Memory B cell (primary cell): ENCODE measurements around the gene CCDC102A.

Source experiments
- ATAC-seq: fragments of 150-1000 bp; cut with Tn5 transposase; 2 replicates; pipeline ENCODE4 v1.10.0; 2021; ENCODE audit warnings: low read depth, mild to moderate bottlenecking, moderate library complexity
- DNase-seq, 2 donors: peaks; one replicate each; pipeline ENCODE4 v3.0.0; 2022; ENCODE audit warnings: low spot score in 2 of 2
- H3K27ac Mint-ChIP-seq: one replicate; pipeline ENCODE4 v1.8.0; 2022; ENCODE audit warnings: mild to moderate bottlenecking, moderate library complexity, mixed read lengths
- H3K27me3 Mint-ChIP-seq: one replicate; pipeline ENCODE4 v1.8.0; 2022; ENCODE audit warnings: mixed read lengths
- H3K36me3 Mint-ChIP-seq: one replicate; pipeline ENCODE4 v1.8.0; 2022; ENCODE audit warnings: mild to moderate bottlenecking, mixed read lengths
- H3K4me1 Mint-ChIP-seq: one replicate; pipeline ENCODE4 v1.8.0; 2022; ENCODE audit warnings: mixed read lengths
- H3K4me3 Mint-ChIP-seq: one replicate; pipeline ENCODE4 v1.8.0; 2022; ENCODE audit warnings: mild to moderate bottlenecking, moderate library complexity, mixed read lengths
- H3K9me3 Mint-ChIP-seq: one replicate; pipeline ENCODE4 v1.8.0; 2022; ENCODE audit warnings: mixed read lengths

Gene CCDC102A

DNA sequence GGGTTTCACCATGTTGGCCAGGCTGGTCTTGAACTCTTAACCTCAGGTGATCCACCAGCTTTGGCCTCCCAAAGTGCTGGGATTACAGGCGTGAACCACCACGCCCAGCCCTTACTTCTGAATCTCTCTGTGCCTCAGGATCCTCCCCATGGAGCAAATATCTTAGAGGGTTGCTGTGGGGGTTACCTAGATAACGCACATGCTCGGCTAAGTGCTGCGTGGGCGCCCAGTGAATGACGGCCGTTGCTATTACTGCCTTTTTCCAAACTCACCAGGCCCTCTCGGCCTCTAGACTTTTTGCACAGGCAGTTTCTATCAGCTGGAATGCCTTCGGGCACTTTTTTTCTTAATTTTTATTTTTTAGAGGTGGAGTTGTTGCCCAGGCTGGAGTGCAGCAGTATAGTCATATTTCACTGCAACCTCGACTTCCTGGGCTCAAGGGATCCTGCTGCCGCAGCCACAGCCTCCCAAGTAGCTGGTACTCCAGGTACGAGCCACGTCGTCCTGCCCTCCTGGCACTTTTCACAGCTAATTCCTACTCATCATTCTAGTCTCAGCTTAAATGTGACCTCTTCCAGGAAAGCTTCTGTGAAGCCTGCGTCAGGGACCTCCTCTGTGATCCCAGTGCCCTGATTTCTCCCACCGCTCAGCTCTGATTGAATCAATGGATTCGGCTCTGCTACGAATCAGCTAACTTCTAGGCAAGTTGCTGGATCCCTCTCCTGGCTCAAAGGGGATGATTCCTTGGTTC, 8.6 kb downstream of the CCDC102A start:
- Mint-ChIP-seq H3K9me3 (no peaks in the 10 kb centered on the region), H3K27ac (no peak overlapping the region), H3K27me3 (no peaks in the 10 kb centered on the region), H3K36me3 (peaks cover 7% of the 10 kb centered on the region), H3K4me1 (peaks cover 39% of the 10 kb centered on the region), H3K4me3 (no peak overlapping the region)
- DNase-seq = no peak
- no peak for ATAC-seq

DNA sequence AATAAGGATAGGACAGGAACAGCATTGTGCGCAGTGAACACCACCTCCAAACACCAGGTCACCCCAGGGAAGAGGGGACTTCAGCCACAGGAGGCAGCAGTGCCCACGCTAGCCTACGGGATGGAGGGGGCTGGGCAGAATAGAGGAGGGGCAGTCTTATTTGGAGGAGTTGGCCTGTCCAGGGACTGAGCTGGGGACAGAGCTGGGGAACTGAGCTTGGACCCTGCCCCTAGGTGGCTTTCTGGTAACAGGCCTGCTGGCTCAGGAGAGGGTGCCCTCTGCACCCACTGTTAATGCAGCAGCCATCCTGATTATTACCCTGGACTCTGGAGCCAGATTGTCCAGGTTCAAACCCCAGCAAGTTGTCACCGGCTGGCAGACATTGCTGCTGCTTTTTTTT, 9.3 kb downstream of the CCDC102A start:
- DNase-seq (no peak), ATAC-seq (no peak)
- peaks cover 37% of the 10 kb centered on the region for H3K4me1 Mint-ChIP-seq
- H3K27me3 Mint-ChIP-seq = no peaks in the 10 kb centered on the region
- peaks cover 7% of the 10 kb centered on the region for H3K36me3 Mint-ChIP-seq
- H3K4me3 Mint-ChIP-seq = no peak overlapping the region
- no peaks in the 10 kb centered on the region for H3K9me3 Mint-ChIP-seq
- H3K27ac Mint-ChIP-seq = no peak overlapping the region

DNA sequence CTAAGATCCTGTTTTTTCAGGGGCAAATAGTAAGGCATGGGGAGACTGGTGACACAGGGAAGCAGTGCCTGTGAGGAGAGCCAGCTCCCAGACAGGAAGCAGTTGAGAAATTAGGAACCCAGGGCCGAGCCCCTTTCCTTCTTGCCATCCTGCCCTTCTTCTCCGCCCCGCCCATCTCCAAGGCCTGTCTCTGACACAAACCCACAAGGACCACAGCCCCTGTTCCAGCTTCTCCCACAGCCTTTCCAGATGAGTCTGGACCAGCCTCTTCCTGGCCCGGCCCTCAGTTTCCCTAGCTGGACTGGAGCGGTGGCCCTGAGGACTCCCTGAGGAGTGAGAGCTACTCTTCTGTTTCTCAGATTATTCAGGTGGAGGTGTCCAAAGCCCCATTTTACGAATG, 9.9 kb downstream of the CCDC102A start:
- Mint-ChIP-seq H3K4me1 (peaks cover 33% of the 10 kb centered on the region), H3K27ac (no peak overlapping the region), H3K27me3 (no peaks in the 10 kb centered on the region), H3K9me3 (no peaks in the 10 kb centered on the region), H3K4me3 (no peak overlapping the region), H3K36me3 (peaks cover 7% of the 10 kb centered on the region)
- no peak for ATAC-seq
- DNase-seq = no peak

- ATAC-seq = no peak
- Mint-ChIP-seq H3K4me3 (no peak overlapping the region), H3K9me3 (no peaks in the 10 kb centered on the region), H3K4me1 (peaks cover 28% of the 10 kb centered on the region), H3K27ac (no peak overlapping the region), H3K36me3 (peaks cover 10% of the 10 kb centered on the region), H3K27me3 (no peaks in the 10 kb centered on the region)
- DNase-seq = no peak
Measured at GRCh38 chr16:57525761-57526160, 10.6 kb downstream of the CCDC102A start.

GRCh38 chr16:57522960-57523359, 13.4 kb downstream of the CCDC102A start:
- peaks cover 20% of the 10 kb centered on the region for H3K4me1 Mint-ChIP-seq
- peak overlapping the region; percentile 68 for H3K27ac Mint-ChIP-seq
- peak; percentile 83 for ATAC-seq
- no peaks in the 10 kb centered on the region for H3K9me3 Mint-ChIP-seq
- H3K4me3 Mint-ChIP-seq = peak overlapping the region; percentile 76
- no peak for DNase-seq
- peaks cover 14% of the 10 kb centered on the region for H3K36me3 Mint-ChIP-seq
- H3K27me3 Mint-ChIP-seq = no peaks in the 10 kb centered on the region

DNA sequence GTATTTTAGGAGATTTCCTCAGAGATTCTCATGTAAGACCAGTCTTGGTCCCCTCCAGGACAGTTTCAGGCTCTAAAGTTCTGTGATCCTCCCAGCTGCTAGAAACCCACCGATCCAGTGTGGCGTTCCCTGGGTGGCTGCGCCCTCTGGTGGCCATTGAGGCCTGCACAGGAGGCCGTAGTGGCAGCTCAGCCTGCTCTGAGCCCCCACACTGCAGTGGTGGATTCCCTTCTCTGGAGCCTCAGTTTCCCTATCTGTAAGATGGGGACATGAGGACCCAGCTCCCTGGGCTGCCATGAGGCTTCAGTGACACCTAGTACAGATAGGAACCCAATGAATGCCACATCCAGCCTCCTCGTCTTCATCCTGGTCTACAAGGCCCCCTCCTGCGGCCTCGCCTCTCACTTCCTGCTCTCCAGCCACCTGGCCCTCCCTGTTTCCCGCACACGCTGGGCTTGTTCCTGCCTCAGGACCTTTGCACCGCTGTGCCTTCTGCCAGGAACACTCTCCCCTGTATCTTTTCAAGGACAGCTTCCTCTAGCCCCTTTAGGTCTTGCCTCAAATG, 16.5 kb downstream of the CCDC102A start:
- Mint-ChIP-seq H3K36me3 (peaks cover 24% of the 10 kb centered on the region), H3K4me3 (no peak overlapping the region), H3K27ac (peak overlapping the region; percentile 25), H3K27me3 (no peaks in the 10 kb centered on the region), H3K4me1 (peaks cover 20% of the 10 kb centered on the region), H3K9me3 (no peaks in the 10 kb centered on the region)
- ATAC-seq = peak; percentile 88
- peak; percentile 69 to 81 for DNase-seq

GRCh38 chr16:57518922-57519321, 17.4 kb downstream of the CCDC102A start:
- no peak for ATAC-seq
- no peaks in the 10 kb centered on the region for H3K9me3 Mint-ChIP-seq
- no peak for DNase-seq
- no peaks in the 10 kb centered on the region for H3K27me3 Mint-ChIP-seq
- no peak overlapping the region for H3K27ac Mint-ChIP-seq
- H3K4me3 Mint-ChIP-seq = no peak overlapping the region
- peaks cover 20% of the 10 kb centered on the region for H3K4me1 Mint-ChIP-seq
- H3K36me3 Mint-ChIP-seq = peaks cover 25% of the 10 kb centered on the region

DNA sequence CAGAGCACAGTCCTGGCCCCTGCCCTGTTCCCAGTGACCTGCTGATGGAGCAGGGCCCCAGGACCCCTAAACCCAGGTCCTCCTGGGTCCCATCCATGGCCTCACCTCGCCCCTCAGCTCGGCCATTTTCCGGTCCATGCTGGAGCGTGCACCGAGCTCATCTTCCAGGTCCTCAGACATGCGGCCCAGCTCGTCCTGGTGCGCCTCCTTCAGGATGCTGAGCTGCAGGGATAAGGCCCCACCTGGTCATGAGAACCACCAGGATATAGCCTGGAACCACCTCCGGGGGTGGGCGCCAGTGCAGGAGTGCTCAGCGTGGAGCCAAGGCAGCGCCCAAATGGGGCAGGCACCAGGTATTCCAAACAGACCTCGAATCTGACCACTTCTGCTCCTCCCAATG, 17.9 kb downstream of the CCDC102A start:
- DNase-seq (no peak), ATAC-seq (no peak)
- peaks cover 26% of the 10 kb centered on the region for H3K36me3 Mint-ChIP-seq
- H3K9me3 Mint-ChIP-seq = no peaks in the 10 kb centered on the region
- H3K27me3 Mint-ChIP-seq = no peaks in the 10 kb centered on the region
- no peak overlapping the region for H3K27ac Mint-ChIP-seq
- no peak overlapping the region for H3K4me3 Mint-ChIP-seq
- peaks cover 20% of the 10 kb centered on the region for H3K4me1 Mint-ChIP-seq

DNA sequence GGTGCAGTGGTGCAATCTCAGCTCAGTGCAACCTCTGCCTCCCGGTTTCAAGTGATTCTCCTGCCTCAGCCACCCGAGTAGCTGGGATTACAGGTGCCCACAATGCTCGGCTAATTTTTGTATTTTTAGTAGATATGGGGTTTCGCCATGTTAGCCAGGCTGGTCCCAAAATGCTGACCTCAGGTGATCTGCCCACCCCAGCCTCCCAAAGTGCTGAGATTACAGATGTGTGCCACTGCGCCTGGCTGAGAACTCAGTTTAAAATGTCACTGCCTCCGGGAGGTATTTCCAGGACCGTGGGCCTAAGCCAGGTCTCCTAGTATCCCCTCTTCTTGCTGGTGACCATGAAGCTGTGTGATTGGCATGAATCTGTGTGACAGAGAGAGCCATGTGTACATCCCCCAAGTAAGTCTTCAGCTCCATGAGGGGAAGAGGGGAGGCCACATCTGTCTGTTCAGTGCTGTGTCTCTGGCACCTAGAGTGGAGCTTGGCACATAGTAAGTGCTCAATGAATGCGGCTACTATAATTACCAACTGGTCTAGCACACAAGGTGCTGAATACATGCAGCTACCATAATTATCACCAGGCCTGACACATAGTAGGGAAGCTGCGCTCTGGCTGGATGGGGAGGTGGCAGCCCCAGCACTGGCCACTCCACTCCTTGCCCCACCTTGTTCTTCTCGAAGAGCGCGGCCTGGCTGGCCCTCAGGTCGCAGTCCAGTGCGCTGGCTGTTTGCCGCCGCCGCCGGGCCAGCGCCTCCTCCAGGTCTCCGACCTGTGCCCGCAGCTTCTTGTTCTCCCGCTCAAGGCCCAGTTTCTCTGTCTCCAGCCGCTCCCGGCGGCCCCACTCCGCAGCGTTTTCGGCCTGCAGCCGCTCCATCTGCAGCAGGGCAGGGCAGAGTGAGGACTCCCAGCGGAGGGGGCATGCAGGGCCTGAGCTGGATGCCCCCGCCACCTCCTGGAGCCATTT, 18.7 kb downstream of the CCDC102A start:
- DNase-seq (no peak), ATAC-seq (no peak)
- Mint-ChIP-seq H3K4me1 (peaks cover 13% of the 10 kb centered on the region), H3K36me3 (peaks cover 26% of the 10 kb centered on the region), H3K9me3 (no peaks in the 10 kb centered on the region), H3K27ac (no peak overlapping the region), H3K4me3 (no peak overlapping the region), H3K27me3 (no peaks in the 10 kb centered on the region)

DNA sequence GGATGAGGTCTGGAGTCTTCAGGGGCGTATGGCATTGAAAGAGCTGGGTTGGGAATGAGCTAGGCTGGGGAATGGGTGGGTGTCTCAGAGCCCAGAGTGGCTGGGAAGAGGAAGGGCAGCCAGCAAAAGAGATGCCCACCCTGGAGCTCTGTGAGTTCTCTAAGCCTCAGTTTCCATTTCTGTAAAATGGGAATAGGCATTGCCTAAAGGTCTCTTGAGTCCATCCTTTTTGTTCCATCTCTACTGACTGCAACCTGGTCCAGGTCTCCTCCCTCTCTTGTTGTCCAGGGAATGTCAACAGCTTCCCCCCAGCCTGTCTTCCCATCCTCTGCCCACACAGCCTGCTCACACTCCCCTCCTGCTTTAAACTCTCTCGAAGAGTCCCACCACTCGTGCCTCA, 19.6 kb downstream of the CCDC102A start:
- no peak for DNase-seq
- Mint-ChIP-seq H3K27ac (no peak overlapping the region), H3K4me3 (no peak overlapping the region), H3K9me3 (no peaks in the 10 kb centered on the region), H3K4me1 (peaks cover 9% of the 10 kb centered on the region), H3K36me3 (peaks cover 29% of the 10 kb centered on the region), H3K27me3 (no peaks in the 10 kb centered on the region)
- ATAC-seq = no peak

- no peak for ATAC-seq
- Mint-ChIP-seq H3K4me3 (no peak overlapping the region), H3K27ac (no peak overlapping the region), H3K4me1 (peaks cover 9% of the 10 kb centered on the region), H3K27me3 (no peaks in the 10 kb centered on the region), H3K36me3 (peaks cover 29% of the 10 kb centered on the region), H3K9me3 (no peaks in the 10 kb centered on the region)
- no peak for DNase-seq
Measured at GRCh38 chr16:57516176-57516725, 20.1 kb downstream of the CCDC102A start.

DNA sequence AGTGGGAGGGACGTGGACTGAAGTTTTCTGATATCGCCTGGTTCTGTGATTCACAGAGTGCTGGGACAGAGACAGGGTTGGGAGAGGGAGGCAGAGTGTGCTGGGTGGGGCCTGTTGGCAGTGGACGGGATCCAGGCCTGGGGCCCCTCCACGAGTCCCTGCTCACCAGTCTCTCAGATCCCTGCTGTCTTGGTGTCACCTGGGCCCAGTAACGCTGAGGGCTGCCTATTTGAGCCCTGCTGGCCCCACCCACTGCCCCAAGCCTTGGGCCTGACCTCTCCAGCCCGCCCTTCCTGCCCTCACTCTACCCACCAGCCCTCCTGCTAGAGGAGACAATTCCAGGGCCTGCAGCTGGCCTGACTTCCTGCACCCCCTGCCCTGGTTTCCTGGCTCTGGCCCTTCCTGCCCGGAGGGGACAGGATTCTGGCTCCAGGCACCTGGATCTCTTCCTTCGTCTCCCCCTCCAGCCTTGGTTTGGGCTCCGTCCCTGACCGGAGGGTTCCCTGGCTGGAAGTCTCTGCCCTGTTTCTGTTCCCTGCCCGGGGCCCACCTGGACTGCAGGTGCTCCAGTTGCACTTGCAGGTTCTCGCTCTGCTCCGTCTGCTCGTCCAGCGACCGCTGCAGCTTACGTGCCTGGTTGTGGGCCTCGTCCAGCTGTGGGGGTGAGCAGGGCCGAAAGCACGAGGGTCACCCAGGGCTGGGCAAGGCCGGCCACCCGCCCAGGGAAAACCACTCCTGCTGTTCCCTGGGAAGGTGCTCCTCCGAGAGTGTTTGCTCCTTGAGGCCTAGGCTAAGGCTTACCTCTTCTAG, 21.4 kb downstream of the CCDC102A start:
- Mint-ChIP-seq H3K36me3 (peaks cover 24% of the 10 kb centered on the region), H3K9me3 (no peaks in the 10 kb centered on the region), H3K27ac (no peak overlapping the region), H3K27me3 (no peaks in the 10 kb centered on the region), H3K4me3 (no peak overlapping the region), H3K4me1 (peaks cover 2% of the 10 kb centered on the region)
- DNase-seq (no peak), ATAC-seq (no peak)

DNA sequence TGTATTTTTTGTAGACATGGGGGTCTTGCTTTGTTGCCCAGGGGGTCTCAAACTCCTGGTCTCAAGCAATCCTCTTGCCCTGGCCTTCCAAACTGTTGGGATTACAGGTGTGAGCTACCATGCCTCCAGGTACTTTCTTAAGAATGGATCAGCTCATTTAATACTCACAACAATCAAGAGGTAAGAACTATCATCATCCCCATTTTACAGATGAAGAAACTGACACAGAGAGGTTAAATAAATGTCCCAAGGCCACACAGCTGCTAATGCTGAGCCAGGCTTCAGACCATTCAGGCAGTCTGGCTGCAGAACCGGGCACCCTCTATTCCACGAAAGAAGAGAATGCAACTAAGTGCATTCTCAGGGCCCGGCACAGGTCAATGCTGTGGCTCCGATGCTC, 22.0 kb downstream of the CCDC102A start:
- H3K9me3 Mint-ChIP-seq = no peaks in the 10 kb centered on the region
- DNase-seq = no peak

More for the DNA sequence above, 22.0 kb downstream of the CCDC102A start:
- Mint-ChIP-seq H3K36me3 (peaks cover 24% of the 10 kb centered on the region), H3K27me3 (no peaks in the 10 kb centered on the region), H3K4me3 (no peak overlapping the region), H3K27ac (no peak overlapping the region), H3K4me1 (no peaks in the 10 kb centered on the region)
- no peak for ATAC-seq
